Ishikawa (cell line): ENCODE results near the gene GHRL.

ENCODE experiments used
- CEBPB ChIP-seq: IDR thresholded peaks from 2 replicates; pipeline ENCODE4 v1.6.1; 2012
- CREB1 ChIP-seq: IDR thresholded peaks from 2 replicates; pipeline ENCODE4 v1.6.1; 2012; ENCODE audit warnings: low read depth
- EGR1 ChIP-seq: IDR thresholded peaks from 2 replicates; pipeline ENCODE4 v1.6.1; 2012
- EP300 ChIP-seq: IDR thresholded peaks from 2 replicates; pipeline ENCODE4 v1.6.1; 2012; ENCODE audit warnings: borderline replicate concordance
- FOXM1 ChIP-seq: IDR thresholded peaks from 2 replicates; pipeline ENCODE4 v1.6.1; 2012; ENCODE audit warnings: low read depth, borderline replicate concordance
- MAX ChIP-seq: IDR thresholded peaks from 2 replicates; pipeline ENCODE4 v1.6.1; 2012
- NFIC ChIP-seq: IDR thresholded peaks from 2 replicates; pipeline ENCODE4 v1.6.1; 2012
- RAD21 ChIP-seq: IDR thresholded peaks from 2 replicates; pipeline ENCODE4 v1.6.1; 2012; ENCODE audit warnings: low read depth
- REST ChIP-seq: IDR thresholded peaks from 2 replicates; pipeline ENCODE4 v1.6.1; 2012; ENCODE audit warnings: low read depth, mild to moderate bottlenecking
- TAF1 ChIP-seq: IDR thresholded peaks from 2 replicates; pipeline ENCODE4 v1.6.1; 2012; ENCODE audit warnings: low read depth, mild to moderate bottlenecking
- TCF12 ChIP-seq: IDR thresholded peaks from 2 replicates; pipeline ENCODE4 v1.6.1; 2012; ENCODE audit warnings: low read depth
- TEAD4 ChIP-seq: IDR thresholded peaks from 2 replicates; pipeline ENCODE4 v1.6.1; 2012
- USF1 ChIP-seq: IDR thresholded peaks from 2 replicates; pipeline ENCODE4 v1.6.1; 2012
- YY1 ChIP-seq: IDR thresholded peaks from 2 replicates; pipeline ENCODE4 v1.6.1; 2012; ENCODE audit warnings: low read depth
- ZBTB7A ChIP-seq: IDR thresholded peaks from 2 replicates; pipeline ENCODE4 v1.6.1; 2012; ENCODE audit warnings: low read depth

Gene GHRL

GRCh38 chr3:10309736-10310135 is 17.0 kb upstream of the GHRL start:
- TF ChIP-seq EP300 (no peak), YY1 (no peak), NFIC (no peak), TEAD4 (no peak), USF1 (no peak)

- TF ChIP-seq EP300 (no peak), NFIC (no peak), CEBPB (no peak), ZBTB7A (no peak), EGR1 (no peak), USF1 (no peak), CREB1 (no peak), TAF1 (no peak), FOXM1 (no peak), TEAD4 (no peak), TCF12 (no peak), YY1 (no peak), REST (no peak), RAD21 (no peak), MAX (no peak)
Observed at GRCh38 chr3:10308678-10309077, 15.9 kb upstream of the GHRL start.

GRCh38 chr3:10306156-10306555 is 13.4 kb upstream of the GHRL start:
- no peak for TF ChIP-seq YY1
- no peak for TF ChIP-seq NFIC
- no peak for TF ChIP-seq CEBPB
- no peak for TF ChIP-seq REST
- TF ChIP-seq FOXM1: no peak
- no peak for TF ChIP-seq RAD21
- TF ChIP-seq ZBTB7A: no peak
- TF ChIP-seq TCF12: no peak
- TF ChIP-seq TAF1: no peak
- TF ChIP-seq CREB1: no peak
- TF ChIP-seq USF1: no peak
- no peak for TF ChIP-seq EP300
- no peak for TF ChIP-seq MAX
- TF ChIP-seq EGR1: no peak
- no peak for TF ChIP-seq TEAD4

GRCh38 chr3:10305331-10305902 is 12.7 kb upstream of the GHRL start:
- no peak for TF ChIP-seq EGR1
- no peak for TF ChIP-seq MAX
- no peak for TF ChIP-seq REST
